ENCODE data around the gene BMAL2. TPM values are rescaled to one million over a fixed set of nuclear protein-coding genes. Genes with fewer than 3 reads are reported as not detected.

BMAL2 gene
- total and polyA plus RNA-seq, 2 experiments from 2014 or later = 5.5 to 18.2 TPM

DNA sequence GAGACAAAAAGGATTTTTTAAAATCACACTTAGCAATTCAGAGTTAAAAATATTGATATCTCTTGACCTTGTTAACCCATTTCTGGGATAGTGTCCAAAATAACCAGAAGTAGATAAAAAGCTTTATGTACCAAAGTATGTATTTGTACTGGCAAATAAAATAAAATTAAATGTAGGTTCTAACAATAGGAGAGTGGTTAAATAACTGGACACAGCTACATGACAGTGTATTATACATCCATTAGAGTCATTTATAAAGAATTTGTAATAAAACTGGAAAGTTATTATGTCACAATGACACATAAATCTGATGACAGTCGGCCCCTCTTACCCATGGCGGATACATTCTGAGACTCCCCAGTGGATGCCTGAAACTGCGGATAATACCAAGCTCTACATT, 34.0 kb downstream of the BMAL2 start (continued):
- TF ChIP-seq ZNF462 (CRISPR knock-in tag; IDR thresholded peaks at IDR 0.05) = no peak
- no peak for TF ChIP-seq EZH2 (IDR thresholded peaks at IDR 0.05; ENCODE audit: low read depth, unreplicated experiment)
- TF ChIP-seq POLR2AphosphoS5 (IDR thresholded peaks at IDR 0.05; ENCODE audit: low read depth) = no peak
- TF ChIP-seq, protein P1, sequence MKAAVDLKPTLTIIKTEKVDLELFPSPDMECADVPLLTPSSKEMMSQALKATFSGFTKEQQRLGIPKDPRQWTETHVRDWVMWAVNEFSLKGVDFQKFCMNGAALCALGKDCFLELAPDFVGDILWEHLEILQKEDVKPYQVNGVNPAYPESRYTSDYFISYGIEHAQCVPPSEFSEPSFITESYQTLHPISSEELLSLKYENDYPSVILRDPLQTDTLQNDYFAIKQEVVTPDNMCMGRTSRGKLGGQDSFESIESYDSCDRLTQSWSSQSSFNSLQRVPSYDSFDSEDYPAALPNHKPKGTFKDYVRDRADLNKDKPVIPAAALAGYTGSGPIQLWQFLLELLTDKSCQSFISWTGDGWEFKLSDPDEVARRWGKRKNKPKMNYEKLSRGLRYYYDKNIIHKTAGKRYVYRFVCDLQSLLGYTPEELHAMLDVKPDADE (IDR thresholded peaks at IDR 0.05) = no peak
- TF ChIP-seq JUNB (IDR thresholded peaks at IDR 0.05; ENCODE audit: unreplicated experiment) = no peak
- TF ChIP-seq, protein P2, sequence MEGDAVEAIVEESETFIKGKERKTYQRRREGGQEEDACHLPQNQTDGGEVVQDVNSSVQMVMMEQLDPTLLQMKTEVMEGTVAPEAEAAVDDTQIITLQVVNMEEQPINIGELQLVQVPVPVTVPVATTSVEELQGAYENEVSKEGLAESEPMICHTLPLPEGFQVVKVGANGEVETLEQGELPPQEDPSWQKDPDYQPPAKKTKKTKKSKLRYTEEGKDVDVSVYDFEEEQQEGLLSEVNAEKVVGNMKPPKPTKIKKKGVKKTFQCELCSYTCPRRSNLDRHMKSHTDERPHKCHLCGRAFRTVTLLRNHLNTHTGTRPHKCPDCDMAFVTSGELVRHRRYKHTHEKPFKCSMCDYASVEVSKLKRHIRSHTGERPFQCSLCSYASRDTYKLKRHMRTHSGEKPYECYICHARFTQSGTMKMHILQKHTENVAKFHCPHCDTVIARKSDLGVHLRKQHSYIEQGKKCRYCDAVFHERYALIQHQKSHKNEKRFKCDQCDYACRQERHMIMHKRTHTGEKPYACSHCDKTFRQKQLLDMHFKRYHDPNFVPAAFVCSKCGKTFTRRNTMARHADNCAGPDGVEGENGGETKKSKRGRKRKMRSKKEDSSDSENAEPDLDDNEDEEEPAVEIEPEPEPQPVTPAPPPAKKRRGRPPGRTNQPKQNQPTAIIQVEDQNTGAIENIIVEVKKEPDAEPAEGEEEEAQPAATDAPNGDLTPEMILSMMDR (conservative IDR thresholded peaks at IDR 0.05; ENCODE audit: low read depth in 2 of 2) = no peak

GRCh38 chr12:27367078-27367477, 34.4 kb downstream of the BMAL2 start:
- no peaks in the 10 kb centered on the region for H3K9me2 ChIP-seq (ENCODE audit: insufficient read depth)
- TF ChIP-seq JUNB (IDR thresholded peaks at IDR 0.05; ENCODE audit: unreplicated experiment) = no peak
- TF ChIP-seq CREB1 (CRISPR knock-in tag; IDR thresholded peaks at IDR 0.05; ENCODE audit: low read depth) = no peak
- TF ChIP-seq, protein P1 (IDR thresholded peaks at IDR 0.05) = no peak
- TF ChIP-seq ZNF331 (CRISPR knock-in tag; IDR thresholded peaks at IDR 0.05; ENCODE audit: low read depth) = no peak
- Mint-ChIP-seq H3K27me3 (ENCODE audit: insufficient read depth, low read depth, poor library complexity) (no peaks in the 10 kb centered on the region), H3K27ac (no peak overlapping the region), H3K4me3 (no peak overlapping the region), H3K36me3 (ENCODE audit: low read depth) (peaks cover 9% of the 10 kb centered on the region; the same call in 2 of the 3 replicates), H3K4me1 (no peaks in the 10 kb centered on the region), H3K9me3 (no peaks in the 10 kb centered on the region; the same call in 2 of the 3 replicates)
- no peaks in the 10 kb centered on the region; the same call in 1 of the 2 replicates for H3K79me2 ChIP-seq (replicated peaks; ENCODE audit: insufficient read depth)
- no peak overlapping the region for H3K4me3 ChIP-seq
- no peak overlapping the region for H3K4me2 ChIP-seq
- H3K4me1 ChIP-seq (ENCODE audit: insufficient read depth) = no peaks in the 10 kb centered on the region
- H4K20me1 ChIP-seq (replicated peaks; ENCODE audit: insufficient read depth) = no peaks in the 10 kb centered on the region
- H3K27me3 ChIP-seq (ENCODE audit: insufficient read depth) = no peaks in the 10 kb centered on the region
- ATAC-seq (no peak), DNase-seq (ENCODE audit: low spot score) (no peak)
- no peak overlapping the region for H2AFZ ChIP-seq
- H3F3A ChIP-seq (replicated peaks; ENCODE audit: low read depth) = no peaks in the 10 kb centered on the region
- H3K27ac ChIP-seq (ENCODE audit: low read depth) = no peak overlapping the region
- H3K36me3 ChIP-seq (ENCODE audit: insufficient read depth) = no peaks in the 10 kb centered on the region
